Karpas-422 (cell line): ENCODE data around the gene TTC27. TPM values are rescaled to one million over a fixed set of nuclear protein-coding genes. Genes with fewer than 3 reads are reported as not detected.

Source experiments
- small RNA-seq: library from RNA; depleted of rRNA; stranded (forward); fragments of <200 nt; gene quantifications from one replicate; pipeline ENCODE3, GENCODE V24; 2014
- total RNA-seq: library from RNA; depleted of rRNA; stranded (reverse); fragments of >200 nt; shearing (Covaris generic); gene quantifications from 2 replicates; pipeline ENCODE4 v1.2.3, GENCODE V29; 2014; ENCODE audit warnings: low replicate concordance

TTC27 gene
- total RNA-seq, 1 experiment from 2014 or later: 26.8 TPM

Small RNA genes within 50 kb of the gene (small RNA-seq; reads per million reads assigned to genes)
- not detected for gene MIR4765
